Liver (tissue), 9 donors: ENCODE results near the gene RBM33. TPM values are rescaled to one million over a fixed set of nuclear protein-coding genes. Genes with fewer than 3 reads are reported as not detected.

Source experiments
- DNase-seq: peaks from one replicate; pipeline ENCODE4 v3.0.0-alpha.2; 2017; ENCODE audit warnings: low spot score
- H3K27ac ChIP-seq, 2 donors: one replicate each; pipeline ENCODE4 v1.7.0; 2013; ENCODE audit warnings: inconsistent platforms in 2 of 2, low read length in 2 of 2, control low read depth in 1 of 2, low read depth in 1 of 2, mild to moderate bottlenecking in 1 of 2
- H3K27me3 ChIP-seq, 4 donors: one replicate each; pipeline versions ENCODE4 v1.6.1 to v1.7.0; 2013; ENCODE audit warnings: low read length in 3 of 4, inconsistent platforms in 1 of 4, mild to moderate bottlenecking in 1 of 4, moderate library complexity in 1 of 4; ENCODE audit not compliant: control insufficient read depth in 4 of 4, insufficient read depth in 4 of 4
- H3K36me3 ChIP-seq, 4 donors: one replicate each; pipeline versions ENCODE4 v1.6.1 to v1.7.0; 2013; ENCODE audit warnings: low read length in 3 of 4, mild to moderate bottlenecking in 3 of 4, low read depth in 1 of 4, moderate library complexity in 1 of 4; ENCODE audit not compliant: control insufficient read depth in 4 of 4, insufficient read depth in 3 of 4
- H3K4me1 ChIP-seq, 4 donors: one replicate each; pipeline versions ENCODE4 v1.6.1 to v1.7.0; 2013; ENCODE audit warnings: low read length in 3 of 4, mild to moderate bottlenecking in 3 of 4, moderate library complexity in 1 of 4; ENCODE audit not compliant: control insufficient read depth in 4 of 4, insufficient read depth in 4 of 4
- H3K4me3 ChIP-seq, 3 donors: one replicate each; pipeline versions ENCODE4 v1.6.1 to v1.7.0; 2013; ENCODE audit warnings: low read length in 3 of 3, control low read depth in 1 of 3, low read depth in 1 of 3, mild to moderate bottlenecking in 1 of 3
- H3K9ac ChIP-seq, 2 donors: one replicate each; pipeline ENCODE4 v1.7.0; 2013; ENCODE audit warnings: low read length in 2 of 2, mild to moderate bottlenecking in 2 of 2, moderate library complexity in 2 of 2, control low read depth in 1 of 2, low read depth in 1 of 2
- H3K9me3 ChIP-seq, 4 donors: one replicate each; pipeline versions ENCODE4 v1.6.1 to v1.7.0; 2013; ENCODE audit warnings: low read length in 3 of 4; ENCODE audit not compliant: control insufficient read depth in 4 of 4
- ATF3 ChIP-seq: IDR thresholded peaks from 2 replicates; pipeline ENCODE4 v1.6.1; 2016; ENCODE audit warnings: antibody characterized with exemption
- CTCF ChIP-seq: fragments of 150-350 bp; IDR thresholded peaks from 2 replicates; pipeline ENCODE4 v1.5.1; 2017; ENCODE audit warnings: improper control_type of control experiment, low read depth, low read length; ENCODE audit not compliant: missing input control
- EGR1 ChIP-seq, 2 donors: IDR thresholded peaks; 2 replicates each; pipeline ENCODE4 v1.6.1; 2016 to 2018; ENCODE audit warnings: antibody characterized with exemption in 2 of 2, low read depth in 2 of 2
- FOXA1 ChIP-seq: IDR thresholded peaks from 2 replicates; pipeline ENCODE4 v1.6.1; 2016; ENCODE audit warnings: antibody characterized with exemption
- FOXA2 ChIP-seq: IDR thresholded peaks from 2 replicates; pipeline ENCODE4 v1.6.1; 2016; ENCODE audit warnings: antibody characterized with exemption
- GABPA ChIP-seq, 2 donors: IDR thresholded peaks in 1 of 2; conservative IDR thresholded peaks in 1 of 2; 2 replicates each; pipeline ENCODE4 v1.6.1; 2016; ENCODE audit warnings: antibody characterized with exemption in 2 of 2, mild to moderate bottlenecking in 1 of 2, moderate library complexity in 1 of 2
- HNF4A ChIP-seq, 2 donors: conservative IDR thresholded peaks; 2 replicates each; pipeline ENCODE4 v1.6.1; 2016; ENCODE audit warnings: antibody characterized with exemption in 2 of 2, mild to moderate bottlenecking in 2 of 2
- HNF4G ChIP-seq: IDR thresholded peaks from 2 replicates; pipeline ENCODE4 v1.6.1; 2016; ENCODE audit warnings: antibody characterized with exemption
- JUND ChIP-seq, 2 donors: IDR thresholded peaks; 2 replicates each; pipeline ENCODE4 v1.6.1; 2016; ENCODE audit warnings: antibody characterized with exemption in 2 of 2
- MAX ChIP-seq: IDR thresholded peaks from 2 replicates; pipeline ENCODE4 v1.6.1; 2016; ENCODE audit warnings: antibody characterized with exemption
- RAD21 ChIP-seq, 2 donors: IDR thresholded peaks; 2 replicates each; pipeline ENCODE4 v1.6.1; 2016; ENCODE audit warnings: antibody characterized with exemption in 2 of 2, mild to moderate bottlenecking in 2 of 2
- RXRA ChIP-seq, 2 donors: IDR thresholded peaks; 2 replicates each; pipeline ENCODE4 v1.6.1; 2017 to 2018; ENCODE audit warnings: antibody characterized with exemption in 2 of 2, mild to moderate bottlenecking in 1 of 2
- SP1 ChIP-seq: IDR thresholded peaks from 2 replicates; pipeline ENCODE4 v1.6.1; 2018; ENCODE audit warnings: antibody characterized with exemption, mild to moderate bottlenecking
- TAF1 ChIP-seq: conservative IDR thresholded peaks from 2 replicates; pipeline ENCODE4 v1.6.1; 2016; ENCODE audit warnings: antibody characterized with exemption, mild to moderate bottlenecking
- YY1 ChIP-seq: IDR thresholded peaks from 2 replicates; pipeline ENCODE4 v1.6.1; 2016; ENCODE audit warnings: antibody characterized with exemption, mild to moderate bottlenecking
- ZBTB33 ChIP-seq: IDR thresholded peaks from 2 replicates; pipeline ENCODE4 v1.6.1; 2016; ENCODE audit warnings: antibody characterized with exemption
- WGBS: extraction: QIAGEN DNeasy Blood & Tissue Kit; methylation state at CpG from one replicate; pipeline ENCODE4 v1.1.7; 2013; 5-methylcytosine and 5-hydroxymethylcytosine counted together
- polyA plus RNA-seq, 2 donors: library from polyadenylated mRNA; stranded (reverse) in 1 of 2; unstranded in 1 of 2; fragments of 200-250 nt in 1 of 2; fragments of >200 nt in 1 of 2; fragmentation: Nextera tagmentation in 1 of 2; extraction: Ambion mirVana in 1 of 2; gene quantifications; one replicate each; pipeline versions ENCODE4 v1.2.1 to v1.2.3, GENCODE V29; 2013 to 2015
- total RNA-seq, 2 donors: library from RNA; depleted of rRNA; stranded (reverse); fragments of >200 nt; gene quantifications; one replicate each; pipeline ENCODE4 v1.2.3, GENCODE V29; 2014
- TF ChIP-seq, protein P1 (sequence below): IDR thresholded peaks from 2 replicates; pipeline ENCODE4 v1.6.1; 2016; ENCODE audit warnings: antibody characterized with exemption, mild to moderate bottlenecking
- donor health status: healthy.
- donor health status: healthy.
- donor health status: healthy.
- donor health status: healthy.
- donor health status: healthy.

The RBM33 gene
- total and polyA plus RNA-seq, 4 donors, result 7.8 to 48.9 (median 28.2) TPM

GRCh38 chr7:155670521-155670920 is 26.1 kb downstream of the RBM33 start:
- H3K27ac ChIP-seq, result no peak overlapping the region
- 77% methylated on average over 5 of the region's 5 CpGs for WGBS
- H3K27me3 ChIP-seq, result no peaks in the 10 kb centered on the region
- no peak overlapping the region for H3K4me3 ChIP-seq
- TF ChIP-seq GABPA (IDR thresholded peaks at IDR 0.05 in 1 of 2, conservative IDR thresholded peaks at IDR 0.05 in 1 of 2), result no peak
- TF ChIP-seq, protein P1, sequence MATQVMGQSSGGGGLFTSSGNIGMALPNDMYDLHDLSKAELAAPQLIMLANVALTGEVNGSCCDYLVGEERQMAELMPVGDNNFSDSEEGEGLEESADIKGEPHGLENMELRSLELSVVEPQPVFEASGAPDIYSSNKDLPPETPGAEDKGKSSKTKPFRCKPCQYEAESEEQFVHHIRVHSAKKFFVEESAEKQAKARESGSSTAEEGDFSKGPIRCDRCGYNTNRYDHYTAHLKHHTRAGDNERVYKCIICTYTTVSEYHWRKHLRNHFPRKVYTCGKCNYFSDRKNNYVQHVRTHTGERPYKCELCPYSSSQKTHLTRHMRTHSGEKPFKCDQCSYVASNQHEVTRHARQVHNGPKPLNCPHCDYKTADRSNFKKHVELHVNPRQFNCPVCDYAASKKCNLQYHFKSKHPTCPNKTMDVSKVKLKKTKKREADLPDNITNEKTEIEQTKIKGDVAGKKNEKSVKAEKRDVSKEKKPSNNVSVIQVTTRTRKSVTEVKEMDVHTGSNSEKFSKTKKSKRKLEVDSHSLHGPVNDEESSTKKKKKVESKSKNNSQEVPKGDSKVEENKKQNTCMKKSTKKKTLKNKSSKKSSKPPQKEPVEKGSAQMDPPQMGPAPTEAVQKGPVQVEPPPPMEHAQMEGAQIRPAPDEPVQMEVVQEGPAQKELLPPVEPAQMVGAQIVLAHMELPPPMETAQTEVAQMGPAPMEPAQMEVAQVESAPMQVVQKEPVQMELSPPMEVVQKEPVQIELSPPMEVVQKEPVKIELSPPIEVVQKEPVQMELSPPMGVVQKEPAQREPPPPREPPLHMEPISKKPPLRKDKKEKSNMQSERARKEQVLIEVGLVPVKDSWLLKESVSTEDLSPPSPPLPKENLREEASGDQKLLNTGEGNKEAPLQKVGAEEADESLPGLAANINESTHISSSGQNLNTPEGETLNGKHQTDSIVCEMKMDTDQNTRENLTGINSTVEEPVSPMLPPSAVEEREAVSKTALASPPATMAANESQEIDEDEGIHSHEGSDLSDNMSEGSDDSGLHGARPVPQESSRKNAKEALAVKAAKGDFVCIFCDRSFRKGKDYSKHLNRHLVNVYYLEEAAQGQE, result no peak
- no peak for TF ChIP-seq CTCF
- TF ChIP-seq HNF4G, result no peak
- no peak for TF ChIP-seq TAF1
- TF ChIP-seq YY1, result no peak
- TF ChIP-seq ATF3, result no peak
- no peak for TF ChIP-seq HNF4A (conservative IDR thresholded peaks at IDR 0.05)
- TF ChIP-seq JUND (IDR thresholded peaks at IDR 0.05), result no peak
- no peak for TF ChIP-seq RAD21 (IDR thresholded peaks at IDR 0.05)
- TF ChIP-seq FOXA1, result no peak
- TF ChIP-seq EGR1 (IDR thresholded peaks at IDR 0.05; ENCODE audit: low read depth in 2 of 2), result no peak
- TF ChIP-seq FOXA2, result no peak
- no peak for TF ChIP-seq ZBTB33
- H3K9me3 ChIP-seq, result no peaks in the 10 kb centered on the region
- no peak overlapping the region for H3K9ac ChIP-seq
- DNase-seq, result no peak
- peaks cover 0 to 3% (median 0%) of the 10 kb centered on the region in 4 donors for H3K36me3 ChIP-seq
- peaks cover 6 to 26% (median 15%) of the 10 kb centered on the region in 4 donors for H3K4me1 ChIP-seq

GRCh38 chr7:155674556-155674955 is 30.1 kb downstream of the RBM33 start:
- Histone ChIP-seq H3K9ac (no peak overlapping the region), H3K4me1 (peaks cover 4 to 18% (median 5%) of the 10 kb centered on the region in 4 donors), H3K27ac (no peak overlapping the region), H3K27me3 (no peaks in the 10 kb centered on the region), H3K36me3 (peaks cover 3 to 6% (median 4%) of the 10 kb centered on the region in 4 donors), H3K4me3 (no peak overlapping the region), H3K9me3 (no peaks in the 10 kb centered on the region)
- TF ChIP-seq MAX (no peak), ATF3 (no peak), SP1 (no peak), RXRA (IDR thresholded peaks at IDR 0.05) (no peak), FOXA2 (no peak), HNF4G (no peak), JUND (IDR thresholded peaks at IDR 0.05) (no peak), GABPA (IDR thresholded peaks at IDR 0.05 in 1 of 2, conservative IDR thresholded peaks at IDR 0.05 in 1 of 2) (no peak)
- no peak for DNase-seq
- WGBS, result 85% methylated on average over 3 of the region's 3 CpGs
